ENCODE results near the gene RTP3.
"Not testable (repeated sequence)": the region's sequence is repeated elsewhere in the genome, so short reads cannot be mapped to it uniquely, and the experiment has no call there.

The RTP3 gene

GRCh38 chr3:46546896-46547440 is 49.2 kb downstream of the RTP3 start:
- Histone ChIP-seq H4K20me1 (ENCODE audit: insufficient read depth) (no peaks in the 10 kb centered on the region), H3K4me3 (IDR thresholded peaks at IDR 0.05; ENCODE audit: insufficient read depth, low read depth, low read length) (no peak overlapping the region), H3K27ac (no peak overlapping the region), H3K4me2 (0 out of 2 replicates have a peak overlapping the region, but pooled peaks have one; percentile 30), H3K27me3 (ENCODE audit: insufficient read depth, low read depth) (no peaks in the 10 kb centered on the region), H2AFZ (ENCODE audit: low read depth) (no peak overlapping the region), H3K4me1 (ENCODE audit: low read depth, poor library complexity, severe bottlenecking) (peaks cover 37% of the 10 kb centered on the region), H3K9ac (no peak overlapping the region), H3K79me2 (ENCODE audit: insufficient read depth, low read depth) (no peaks in the 10 kb centered on the region), H3K36me3 (ENCODE audit: insufficient read depth) (no peaks in the 10 kb centered on the region)
- no peak for TF ChIP-seq CTCF (conservative IDR thresholded peaks at IDR 0.05; ENCODE audit: low read depth, low read length)

- H3K4me3 ChIP-seq (IDR thresholded peaks at IDR 0.05; ENCODE audit: insufficient read depth, low read depth, low read length); H3K9ac ChIP-seq; H3K79me2 ChIP-seq (ENCODE audit: insufficient read depth, low read depth); H2AFZ ChIP-seq (ENCODE audit: low read depth); H3K27me3 ChIP-seq (ENCODE audit: insufficient read depth, low read depth); H4K20me1 ChIP-seq (ENCODE audit: insufficient read depth); H3K27ac ChIP-seq; H3K36me3 ChIP-seq (ENCODE audit: insufficient read depth); H3K4me2 ChIP-seq: not testable (repeated sequence)
- H3K4me1 ChIP-seq (ENCODE audit: low read depth, poor library complexity, severe bottlenecking) = peaks cover 26% of the 10 kb centered on the region
These were observed 50.8 kb downstream of the RTP3 start for GRCh38 chr3:46548611-46549010.

GRCh38 chr3:46549408-46549904 is 51.7 kb downstream of the RTP3 start:
- no peak overlapping the region for H3K27ac ChIP-seq
- no peaks in the 10 kb centered on the region for H4K20me1 ChIP-seq (ENCODE audit: insufficient read depth)
- H3K27me3 ChIP-seq (ENCODE audit: insufficient read depth, low read depth) = no peaks in the 10 kb centered on the region
- peaks cover 26% of the 10 kb centered on the region for H3K4me1 ChIP-seq (ENCODE audit: low read depth, poor library complexity, severe bottlenecking)
- no peak overlapping the region for H3K4me3 ChIP-seq (IDR thresholded peaks at IDR 0.05; ENCODE audit: insufficient read depth, low read depth, low read length)
- no peak for TF ChIP-seq CTCF (conservative IDR thresholded peaks at IDR 0.05; ENCODE audit: low read depth, low read length)
- no peak overlapping the region for H2AFZ ChIP-seq (ENCODE audit: low read depth)
- no peak overlapping the region for H3K9ac ChIP-seq
- H3K36me3 ChIP-seq (ENCODE audit: insufficient read depth) = no peaks in the 10 kb centered on the region
- no peak overlapping the region for H3K4me2 ChIP-seq
- no peaks in the 10 kb centered on the region for H3K79me2 ChIP-seq (ENCODE audit: insufficient read depth, low read depth)

GRCh38 chr3:46549989-46550388 is 52.2 kb downstream of the RTP3 start:
- Histone ChIP-seq H3K9ac (no peak overlapping the region), H3K27ac (no peak overlapping the region), H3K79me2 (ENCODE audit: insufficient read depth, low read depth) (no peaks in the 10 kb centered on the region), H3K36me3 (ENCODE audit: insufficient read depth) (no peaks in the 10 kb centered on the region), H2AFZ (ENCODE audit: low read depth) (no peak overlapping the region), H3K4me1 (ENCODE audit: low read depth, poor library complexity, severe bottlenecking) (peaks cover 26% of the 10 kb centered on the region), H3K27me3 (ENCODE audit: insufficient read depth, low read depth) (no peaks in the 10 kb centered on the region), H3K4me2 (no peak overlapping the region), H3K4me3 (IDR thresholded peaks at IDR 0.05; ENCODE audit: insufficient read depth, low read depth, low read length) (no peak overlapping the region), H4K20me1 (ENCODE audit: insufficient read depth) (no peaks in the 10 kb centered on the region)
- no peak for TF ChIP-seq CTCF (conservative IDR thresholded peaks at IDR 0.05; ENCODE audit: low read depth, low read length)

Data from KMS-11 (cell line).